ENCODE data around the gene GKN1. TPM values are rescaled to one million over a fixed set of nuclear protein-coding genes. Genes with fewer than 3 reads are reported as not detected.

GKN1 gene, protein sequence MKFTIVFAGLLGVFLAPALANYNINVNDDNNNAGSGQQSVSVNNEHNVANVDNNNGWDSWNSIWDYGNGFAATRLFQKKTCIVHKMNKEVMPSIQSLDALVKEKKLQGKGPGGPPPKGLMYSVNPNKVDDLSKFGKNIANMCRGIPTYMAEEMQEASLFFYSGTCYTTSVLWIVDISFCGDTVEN
- total RNA-seq: not detected in 2 replicates

DNA sequence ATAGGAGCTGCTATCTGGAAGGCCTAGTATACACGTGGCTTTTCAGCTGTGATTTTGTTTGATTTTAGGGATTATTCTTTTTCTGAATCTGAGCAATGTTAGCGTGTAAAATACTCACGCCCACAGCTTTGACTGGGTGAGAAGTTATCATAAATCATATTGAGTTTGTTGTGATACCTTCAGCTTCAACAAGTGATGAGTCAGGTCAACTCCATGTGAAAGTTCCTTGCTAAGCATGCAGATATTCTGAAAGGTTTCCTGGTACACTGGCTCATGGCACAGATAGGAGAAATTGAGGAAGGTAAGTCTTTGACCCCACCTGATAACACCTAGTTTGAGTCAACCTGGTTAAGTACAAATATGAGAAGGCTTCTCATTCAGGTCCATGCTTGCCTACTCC lies at the start of gene GKN1:
GKN1 (plus strand) TSS at position 386 of the 400 bp plus-strand sequence. CDS start 42 bp downstream, outside the sequence.

DNA sequence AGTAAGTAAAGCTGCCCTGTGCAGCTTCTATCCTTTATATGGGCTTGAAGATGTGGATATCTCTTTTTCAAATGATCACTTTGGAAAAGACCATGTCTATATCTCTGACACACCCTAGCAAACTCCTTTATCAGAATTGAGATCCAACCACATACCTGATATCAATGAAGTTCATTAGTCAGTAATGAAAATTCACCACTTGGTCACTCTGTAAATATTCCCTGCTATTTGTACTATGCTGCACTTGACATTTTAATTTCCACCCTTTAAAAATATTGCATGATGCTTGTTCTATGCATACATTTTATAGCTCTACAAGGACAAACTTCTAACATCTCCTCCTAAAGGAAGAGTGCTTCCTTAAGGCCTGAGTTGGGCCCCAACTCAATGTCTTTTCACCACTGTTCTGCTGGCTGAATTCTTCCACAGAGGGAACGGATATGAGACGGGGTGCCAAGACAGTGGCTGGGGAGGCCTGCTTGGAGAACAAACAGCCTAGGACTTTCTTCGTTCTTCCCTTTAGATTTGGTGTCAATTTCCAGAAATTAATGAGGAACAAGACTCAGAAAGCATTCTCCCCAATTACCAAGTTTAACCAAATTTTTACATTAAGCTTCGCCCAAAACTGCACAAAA lies 21.4 kb upstream of the GKN1 start, which contains the start of gene GKN2:
GKN2 (minus strand) TSS at position 7 of the 635 bp plus-strand sequence. CDS start 32 bp downstream, outside the sequence.

DNA sequence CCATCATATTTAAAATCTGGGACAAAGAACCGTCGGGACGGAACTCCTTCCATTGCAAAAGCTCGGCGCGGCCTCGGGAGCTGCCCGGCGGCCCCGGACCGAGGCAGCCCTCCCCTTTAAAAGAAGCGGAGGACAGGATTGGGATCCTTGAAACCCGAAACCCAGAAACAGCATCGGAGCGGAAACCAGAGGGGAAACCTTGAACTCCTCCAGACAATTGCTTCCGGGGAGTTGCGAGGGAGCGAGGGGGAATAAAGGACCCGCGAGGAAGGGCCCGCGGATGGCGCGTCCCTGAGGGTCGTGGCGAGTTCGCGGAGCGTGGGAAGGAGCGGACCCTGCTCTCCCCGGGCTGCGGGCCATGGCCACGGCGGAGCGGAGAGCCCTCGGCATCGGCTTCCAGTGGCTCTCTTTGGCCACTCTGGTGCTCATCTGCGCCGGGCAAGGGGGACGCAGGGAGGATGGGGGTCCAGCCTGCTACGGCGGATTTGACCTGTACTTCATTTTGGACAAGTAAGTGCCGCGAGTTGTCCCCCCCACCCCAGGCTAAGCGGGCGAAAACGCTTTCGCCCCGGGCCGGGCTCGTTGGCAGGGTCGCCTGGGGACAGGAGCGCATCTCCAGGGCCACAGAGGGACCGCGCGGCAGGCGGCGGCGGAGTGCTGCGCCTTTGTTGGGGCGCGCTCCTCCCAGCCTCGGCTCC lies 38.9 kb downstream of the GKN1 start, which contains the start of gene ANTXR1:
ANTXR1 (plus strand) TSS at position 38 of the 698 bp plus-strand sequence; CDS start at position 359, 321 bp downstream.

Other genes with a start within 250 kb of the GKN1 start
- gene ARHGAP25, start 239.8 kb upstream of the GKN1 start, total RNA-seq: 1.8 and 6.4 TPM in 2 replicates
- gene BMP10, start 103.2 kb upstream of the GKN1 start, total RNA-seq: not detected in 2 replicates
- gene GKN2, start 21.7 kb upstream of the GKN1 start, total RNA-seq: not detected in 2 replicates
- gene ANTXR1, start 38.5 kb downstream of the GKN1 start, total RNA-seq: 81.8 and 131 TPM in 2 replicates